HG03457 (cell line): Measurements from ENCODE around the gene CNN2.

Experiments
- ATAC-seq: cut with Tn5 transposase; IDR thresholded peaks from one replicate; pipeline ENCODE4 v1.9.1; 2021; ENCODE audit warnings: moderate number of reproducible peaks; ENCODE audit not compliant: unreplicated experiment

CNN2 gene

DNA sequence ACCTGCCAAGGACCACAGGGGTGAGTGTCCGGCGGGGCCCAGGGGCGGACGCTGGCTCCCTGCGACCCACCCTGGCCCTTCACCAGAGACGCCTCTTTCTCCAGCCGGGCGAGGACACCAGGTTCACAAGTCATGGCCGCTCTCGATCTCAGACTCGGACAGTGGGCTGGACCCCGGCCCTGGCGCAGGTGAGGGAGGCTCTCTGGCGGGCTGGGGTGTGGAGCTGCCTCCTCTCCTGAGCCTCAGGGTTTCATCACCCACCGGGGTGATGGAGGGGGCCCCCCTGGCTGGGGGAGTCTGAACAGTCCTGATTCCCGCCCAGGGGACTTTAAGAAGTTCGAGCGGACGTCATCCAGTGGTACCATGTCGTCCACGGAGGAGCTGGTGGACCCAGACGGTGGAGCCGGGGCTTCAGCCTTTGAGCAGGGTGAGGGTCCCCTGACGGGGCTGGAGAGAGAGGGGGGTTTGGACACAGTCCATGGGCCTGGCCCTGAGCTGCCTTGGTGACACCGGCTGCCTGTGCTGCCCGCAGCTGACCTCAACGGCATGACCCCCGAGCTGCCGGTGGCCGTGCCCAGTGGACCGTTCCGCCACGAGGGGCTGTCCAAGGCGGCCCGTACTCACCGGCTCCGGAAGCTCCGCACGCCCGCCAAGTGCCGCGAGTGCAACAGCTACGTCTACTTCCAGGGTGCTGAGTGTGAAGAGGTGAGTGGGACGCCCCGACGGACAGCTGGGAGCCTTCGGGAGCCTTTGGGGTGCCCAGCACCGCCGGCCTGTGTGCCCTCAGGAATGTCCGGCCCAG, 54.2 kb downstream of the CNN2 start:
- no peak for ATAC-seq

DNA sequence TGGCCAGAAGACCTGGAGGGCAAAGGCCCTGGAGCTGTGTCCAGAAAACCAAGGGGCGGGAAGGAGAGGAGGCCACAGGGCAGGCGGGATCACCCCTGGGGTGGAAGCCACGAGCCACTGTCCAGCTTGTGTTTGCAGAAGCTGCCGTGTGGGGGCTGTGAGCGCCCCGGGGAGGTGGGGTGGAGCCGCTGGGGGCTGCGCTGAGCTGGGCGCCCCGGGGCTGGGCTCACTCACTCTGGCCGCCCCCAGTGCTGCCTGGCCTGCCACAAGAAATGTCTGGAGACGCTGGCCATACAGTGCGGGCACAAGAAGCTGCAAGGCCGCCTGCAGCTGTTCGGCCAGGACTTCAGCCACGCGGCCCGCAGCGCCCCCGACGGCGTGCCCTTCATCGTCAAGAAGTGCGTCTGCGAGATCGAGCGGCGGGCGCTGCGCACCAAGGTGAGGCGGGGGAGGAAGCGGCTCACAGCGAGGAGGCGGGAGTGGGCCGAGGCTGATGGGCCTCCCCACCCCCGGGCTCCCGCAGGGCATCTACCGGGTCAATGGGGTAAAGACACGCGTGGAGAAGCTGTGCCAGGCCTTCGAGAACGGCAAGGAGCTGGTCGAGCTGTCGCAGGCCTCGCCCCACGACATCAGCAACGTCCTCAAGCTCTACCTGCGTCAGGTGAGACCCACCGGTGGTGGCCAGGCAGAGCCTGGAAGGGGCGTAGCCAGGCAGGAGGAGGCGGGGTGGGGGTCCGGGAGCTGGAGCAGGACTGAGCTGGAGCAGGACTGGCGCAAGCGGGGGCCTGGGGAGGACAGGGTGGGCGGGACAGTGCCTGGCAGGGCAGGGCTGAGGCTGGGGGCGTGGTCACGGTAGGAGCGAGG, 55.1 kb downstream of the CNN2 start:
- ATAC-seq = no peak

DNA sequence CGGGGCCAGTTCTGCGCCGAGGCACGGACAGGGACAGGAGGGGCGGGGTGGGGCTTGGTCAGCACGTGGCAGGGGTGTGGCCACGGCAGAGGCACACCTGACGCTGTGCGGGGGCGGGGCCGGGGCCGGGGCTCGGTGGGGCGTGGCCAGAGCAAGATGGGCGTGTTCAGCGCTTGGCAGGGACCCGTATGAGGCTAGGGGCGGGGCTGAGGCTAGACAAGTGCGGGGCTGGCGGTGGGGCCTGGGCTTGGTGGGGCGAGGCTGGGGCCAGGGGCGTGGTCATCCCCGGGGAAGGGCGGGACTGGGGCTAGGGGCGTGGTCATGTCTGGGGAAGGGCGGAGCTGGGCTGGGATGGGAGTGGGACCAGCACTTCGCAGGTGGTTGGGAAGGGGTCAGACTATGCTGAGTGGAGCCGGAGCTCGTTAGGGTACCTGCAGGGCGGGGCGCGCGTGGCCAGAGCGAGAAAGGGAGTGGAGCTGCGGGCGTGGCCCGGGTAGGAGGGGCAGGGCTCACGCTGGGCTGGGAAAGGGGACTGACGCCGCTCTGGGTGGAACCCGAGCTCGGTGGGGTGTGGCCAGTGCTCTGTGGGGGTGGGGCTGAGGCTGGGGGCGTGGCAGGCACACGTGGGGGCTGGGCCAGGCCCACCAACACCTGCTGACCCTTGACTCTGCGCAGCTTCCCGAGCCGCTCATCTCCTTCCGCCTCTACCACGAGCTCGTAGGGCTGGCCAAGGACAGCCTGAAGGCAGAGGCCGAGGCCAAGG, 55.9 kb downstream of the CNN2 start:
- ATAC-seq = no peak

DNA sequence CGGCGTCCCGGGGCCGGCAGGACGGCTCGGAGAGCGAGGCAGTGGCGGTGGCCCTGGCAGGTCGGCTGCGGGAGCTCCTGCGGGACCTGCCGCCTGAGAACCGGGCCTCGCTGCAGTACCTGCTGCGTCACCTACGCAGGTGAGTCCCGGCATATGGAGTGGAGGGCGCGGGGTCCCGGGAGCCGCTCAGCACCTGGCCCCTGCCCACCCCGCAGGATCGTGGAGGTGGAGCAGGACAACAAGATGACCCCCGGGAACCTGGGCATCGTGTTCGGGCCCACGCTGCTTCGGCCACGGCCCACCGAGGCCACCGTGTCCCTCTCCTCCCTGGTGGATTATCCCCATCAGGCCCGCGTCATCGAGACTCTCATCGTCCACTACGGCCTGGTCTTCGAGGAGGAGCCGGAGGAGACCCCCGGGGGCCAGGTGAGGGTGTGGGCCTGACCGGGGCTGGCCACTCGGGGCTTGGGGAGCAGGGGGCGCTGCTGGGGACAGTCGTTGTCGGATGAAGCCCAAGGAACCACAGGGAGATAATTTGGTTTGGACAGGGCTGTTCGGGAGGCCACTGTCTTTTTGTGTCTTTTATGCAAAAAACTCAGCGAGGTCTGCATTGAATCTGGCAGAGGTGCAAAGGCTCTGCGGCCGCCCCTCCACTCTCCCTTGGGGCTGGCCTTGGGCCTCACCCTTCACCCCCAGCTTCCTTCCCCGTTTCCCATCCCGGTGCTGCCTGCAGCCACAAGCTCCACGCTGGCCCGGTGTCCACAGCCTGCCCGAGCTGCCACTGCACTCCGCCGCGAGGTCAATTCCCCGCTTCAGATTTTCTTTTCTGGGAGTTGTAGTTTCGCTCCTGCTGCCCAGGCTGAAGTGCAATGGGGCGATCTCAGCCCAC, 56.8 kb downstream of the CNN2 start:
- ATAC-seq = no peak

DNA sequence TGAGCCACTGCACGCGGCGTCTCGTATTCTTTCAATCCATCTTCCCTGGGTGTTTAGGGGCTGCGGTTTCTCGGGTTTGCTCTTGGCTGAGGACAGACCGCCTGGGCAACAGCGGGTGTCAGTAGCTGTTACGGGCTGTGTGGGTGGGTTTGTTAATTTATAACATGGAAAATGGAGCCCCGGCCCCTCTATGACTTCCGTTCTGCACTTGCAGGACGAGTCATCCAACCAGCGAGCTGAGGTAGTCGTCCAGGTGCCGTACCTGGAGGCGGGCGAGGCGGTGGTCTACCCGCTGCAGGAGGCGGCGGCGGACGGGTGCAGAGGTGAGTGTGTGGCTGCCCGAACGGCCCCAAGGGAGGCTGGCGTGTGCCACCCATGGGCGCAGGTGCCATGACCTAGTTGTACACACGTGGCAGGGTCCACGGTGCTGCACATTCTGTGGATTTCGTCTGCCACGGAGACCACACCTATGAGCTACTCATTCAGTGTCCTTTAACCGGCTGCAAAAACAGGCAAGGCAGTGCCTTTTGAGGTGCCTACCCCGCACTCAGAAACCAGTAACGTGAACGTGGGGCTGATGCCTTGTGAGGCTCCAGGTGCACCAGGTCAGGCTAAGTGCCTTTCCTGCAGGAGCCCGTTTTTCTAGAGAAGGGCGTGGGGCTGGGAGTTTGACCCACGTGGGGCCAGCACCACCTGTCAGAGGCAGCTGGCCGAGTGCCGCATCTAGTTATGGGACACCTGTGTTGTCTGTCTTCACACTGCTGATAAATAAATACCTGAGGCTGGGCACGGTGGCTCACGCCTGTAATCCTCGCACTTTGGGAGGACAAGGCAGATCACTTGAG, 57.8 kb downstream of the CNN2 start:
- ATAC-seq = no peak

DNA sequence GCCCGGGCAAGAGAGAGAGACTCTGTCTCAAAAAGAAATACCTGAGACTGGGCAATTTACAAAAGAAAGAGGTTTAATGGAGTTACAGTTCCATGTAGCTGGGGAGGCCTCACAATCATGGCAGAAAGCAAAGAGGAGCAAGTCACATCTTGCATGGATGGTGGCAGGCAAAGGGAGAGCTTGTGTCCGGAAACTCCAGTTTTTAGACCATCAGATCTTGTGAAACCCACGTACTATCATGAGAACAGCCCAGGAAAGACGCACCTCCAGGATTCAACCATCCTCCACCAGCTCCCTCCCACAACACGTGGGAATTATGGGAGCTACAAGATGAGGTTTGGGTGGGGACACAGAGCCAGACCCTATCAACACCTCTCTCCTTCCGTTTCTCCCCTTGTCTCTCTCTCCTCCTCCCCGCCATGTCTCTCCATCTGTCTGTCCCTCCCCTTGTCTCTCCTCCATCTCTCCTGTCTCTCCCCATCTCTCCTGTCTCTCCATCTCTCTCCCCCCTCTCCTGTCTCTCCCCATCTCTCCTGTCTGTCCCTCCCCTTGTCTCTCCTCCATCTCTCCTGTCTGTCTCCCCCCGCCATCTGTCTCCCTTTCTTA, 58.7 kb downstream of the CNN2 start:
- no peak for ATAC-seq

DNA sequence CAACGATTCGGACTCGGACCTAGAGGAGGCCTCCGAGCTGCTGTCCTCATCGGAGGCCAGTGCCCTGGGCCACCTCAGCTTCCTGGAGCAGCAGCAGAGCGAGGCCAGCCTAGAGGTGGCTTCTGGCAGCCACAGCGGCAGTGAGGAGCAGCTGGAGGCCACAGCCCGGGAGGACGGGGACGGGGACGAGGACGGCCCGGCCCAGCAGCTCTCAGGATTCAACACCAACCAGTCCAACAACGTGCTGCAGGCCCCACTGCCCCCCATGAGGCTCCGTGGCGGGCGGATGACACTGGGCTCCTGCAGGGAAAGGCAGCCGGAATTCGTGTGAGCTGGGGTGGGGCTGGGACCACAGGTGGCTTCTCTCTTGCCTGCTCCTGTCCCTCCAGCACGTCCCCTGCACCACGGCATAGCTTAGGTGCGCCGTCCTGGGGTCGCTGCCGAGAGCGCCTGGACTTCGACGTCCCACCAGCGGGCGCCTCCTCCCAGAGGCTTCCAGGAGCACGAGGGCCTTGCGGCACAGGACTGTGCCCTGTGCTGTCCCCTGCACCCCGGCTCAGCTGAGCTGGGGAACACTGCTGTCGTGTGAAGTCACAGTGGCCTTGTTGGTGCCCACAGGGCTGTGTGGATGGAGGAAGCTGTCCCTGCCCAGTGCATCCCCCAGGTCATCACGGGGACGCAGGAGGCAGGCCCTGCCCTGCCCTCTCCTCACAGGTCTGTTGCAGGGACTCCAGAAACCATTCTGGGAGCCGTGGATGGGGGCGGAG, 59.5 kb downstream of the CNN2 start:
- ATAC-seq = no peak

DNA sequence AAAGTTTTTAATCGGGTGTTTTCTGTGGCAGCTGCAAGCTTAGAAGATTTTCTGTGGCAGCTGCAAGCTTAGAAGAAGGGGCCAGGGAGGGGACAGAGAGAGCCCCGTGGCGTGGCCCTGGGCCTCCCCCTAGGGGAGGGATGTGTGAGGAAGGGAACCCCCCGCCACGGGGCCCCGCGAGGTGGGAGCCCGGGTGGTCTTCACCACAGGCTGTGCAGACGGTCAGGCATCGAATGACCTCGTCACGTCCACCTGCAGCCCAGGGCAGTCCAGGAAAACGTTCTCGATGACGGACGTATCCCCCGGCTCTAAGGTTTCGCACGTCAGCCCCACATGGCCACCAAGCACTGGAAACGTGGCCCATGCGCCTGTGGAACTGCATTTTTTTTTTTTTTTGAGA, 60.2 kb downstream of the CNN2 start:
- ATAC-seq = no peak

DNA sequence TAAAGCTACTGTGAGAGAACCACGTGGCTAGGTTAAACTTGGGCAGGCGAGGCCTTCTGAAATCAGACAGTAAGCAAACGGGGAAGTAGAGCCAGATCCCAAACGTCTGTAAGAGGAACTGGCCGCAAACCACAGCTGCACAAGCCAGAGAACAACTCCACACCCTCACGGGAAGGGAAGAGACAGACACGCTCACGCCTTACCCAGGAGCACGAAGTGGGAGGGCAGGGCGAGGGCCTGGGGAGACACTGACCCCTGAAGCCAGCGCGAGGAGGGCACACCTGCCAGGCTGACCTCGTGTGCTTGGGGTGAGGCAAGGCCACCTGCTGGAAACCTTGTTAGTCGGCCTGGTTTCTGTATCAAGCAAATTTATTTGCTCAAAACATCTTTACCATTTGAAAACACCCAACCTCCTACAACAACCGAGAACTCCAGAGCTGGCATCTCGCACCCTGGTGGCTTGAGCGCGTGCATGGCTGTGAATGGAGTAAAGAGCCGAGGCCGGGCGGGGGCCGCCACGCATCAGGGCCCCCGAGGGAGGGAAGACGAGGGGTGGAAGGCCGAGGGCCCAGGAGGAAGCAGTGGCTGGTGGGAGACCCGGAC, 61.5 kb downstream of the CNN2 start:
- ATAC-seq = no peak

DNA sequence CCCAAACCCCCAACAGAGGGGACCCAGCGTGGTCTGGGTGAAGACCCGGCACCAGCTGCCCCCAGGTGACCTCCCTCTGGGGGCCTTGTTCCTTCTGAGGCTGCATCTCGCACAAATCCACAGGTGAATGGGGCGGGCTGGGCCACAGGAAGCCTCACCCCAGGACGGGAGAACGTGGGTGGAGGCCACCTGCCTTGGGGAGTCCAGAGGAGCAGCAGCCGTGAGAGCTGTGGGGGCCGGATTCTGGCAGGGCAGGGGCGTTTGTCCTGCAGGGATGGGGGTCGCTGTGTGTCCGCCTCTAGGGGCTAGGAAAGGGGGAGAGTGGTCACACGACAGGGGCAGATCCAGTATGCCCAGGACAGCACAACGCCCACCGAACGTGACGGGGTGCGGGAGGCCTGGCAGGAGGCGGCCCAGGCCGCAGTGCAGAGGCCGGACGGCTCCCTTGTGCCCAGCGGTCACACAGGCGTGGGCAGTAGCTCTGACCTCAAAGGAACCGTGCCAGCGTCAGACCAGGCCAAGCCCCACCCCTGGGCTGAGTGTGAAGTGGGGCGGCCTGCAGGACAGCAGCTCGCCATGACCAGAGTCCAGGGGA, 62.1 kb downstream of the CNN2 start:
- ATAC-seq = no peak
